NCI-H1105 treated with DMSO at 0.1 percent for 48 hours (cell line): ENCODE data around the gene OSER1.
"Not testable (repeated sequence)": the region's sequence is repeated elsewhere in the genome, so short reads cannot be mapped to it uniquely, and the experiment has no call there.

Experiments
- DNase-seq: peaks from one replicate; lab custom pipeline; 2025; lab: John Stamatoyannopoulos, UW

The OSER1 gene

DNA sequence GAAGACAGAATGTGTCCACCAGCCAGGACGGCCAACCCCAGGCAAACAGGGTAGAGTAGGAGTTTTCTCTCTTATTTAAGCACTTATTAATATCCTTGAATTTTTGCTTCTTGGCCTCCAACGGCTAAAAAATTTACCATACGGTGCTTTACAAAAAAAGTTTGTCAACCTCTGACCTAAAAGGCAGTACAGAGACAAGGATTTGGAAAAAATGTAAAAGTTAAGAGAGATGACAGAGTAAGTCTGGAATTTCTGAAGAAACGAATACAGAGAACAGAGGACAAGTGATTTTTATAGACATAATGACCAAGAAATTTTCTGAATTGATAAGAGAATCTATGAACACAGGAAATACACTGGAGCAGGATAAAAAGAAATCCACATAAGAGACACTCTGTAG, 10.2 kb downstream of the OSER1 start:
- no peak for DNase-seq

- no peak for DNase-seq
Measured at GRCh38 chr20:44199877-44200276, 10.7 kb downstream of the OSER1 start.

- no peak for DNase-seq
Measured at GRCh38 chr20:44198872-44199271, 11.7 kb downstream of the OSER1 start.

- no peak for DNase-seq
Measured at GRCh38 chr20:44196271-44196670, 14.3 kb downstream of the OSER1 start.

DNA sequence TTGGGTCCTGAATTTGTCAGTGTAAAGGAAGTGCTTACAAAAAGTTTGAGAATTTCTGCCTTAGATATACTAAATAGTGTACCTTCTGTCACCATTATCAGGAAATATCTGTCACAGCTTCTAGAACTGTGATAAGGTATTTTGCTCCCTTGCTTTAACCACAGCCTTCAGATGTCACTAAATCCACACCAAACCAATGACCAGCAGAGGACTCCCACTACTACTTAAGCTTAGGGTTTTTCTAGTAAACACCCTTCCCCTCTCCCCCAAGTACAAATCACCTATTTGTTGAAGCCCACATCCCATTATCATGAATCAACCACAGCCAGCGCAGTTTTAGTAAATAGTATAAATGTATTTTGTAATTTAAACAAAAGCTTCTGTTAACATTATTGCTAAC, 15.0 kb downstream of the OSER1 start:
- no peak for DNase-seq

DNA sequence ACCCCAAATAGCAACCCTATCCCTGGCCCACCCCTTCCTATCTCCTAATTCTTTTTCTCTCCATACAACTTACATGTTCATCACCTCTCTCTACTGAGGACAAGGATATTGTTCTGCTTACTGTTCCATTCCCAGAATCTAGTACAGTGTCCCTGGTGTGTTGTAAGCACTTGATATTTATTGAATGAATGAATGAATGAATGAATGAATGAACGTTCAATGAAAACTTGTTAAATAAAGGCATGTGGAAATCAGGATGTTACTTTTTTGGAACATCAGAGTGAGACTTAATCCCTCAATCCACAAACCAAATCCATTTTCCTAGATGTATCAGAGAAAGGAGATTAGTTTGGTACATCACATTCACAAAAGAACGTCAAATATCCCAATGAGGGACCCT, 16.8 kb downstream of the OSER1 start:
- DNase-seq: no peak

DNA sequence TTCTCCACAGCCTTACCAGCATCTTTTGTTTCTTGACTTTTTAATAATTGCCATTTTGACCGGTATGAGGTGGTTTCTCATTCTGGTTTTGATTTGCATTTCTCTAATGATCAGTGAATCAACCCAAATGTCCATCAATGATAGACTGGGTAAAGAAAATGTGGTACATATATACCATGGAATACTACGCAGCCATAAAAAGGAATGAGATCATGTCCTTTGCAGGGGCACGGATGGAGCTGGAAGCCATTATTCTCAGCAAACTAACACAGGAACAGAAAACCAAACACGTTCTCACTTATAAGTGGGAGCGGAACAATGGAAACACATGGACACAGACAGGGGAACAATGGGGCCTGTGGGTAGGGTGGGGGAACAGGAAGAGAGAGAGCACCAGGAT, 18.9 kb downstream of the OSER1 start:
- DNase-seq: not testable (repeated sequence)

- peak; percentile 58 for DNase-seq
Measured at GRCh38 chr20:44190197-44190852, 20.2 kb downstream of the OSER1 start.

- no peak for DNase-seq
Measured at GRCh38 chr20:44188752-44189151, 21.8 kb downstream of the OSER1 start.

- DNase-seq: no peak
Measured at GRCh38 chr20:44187772-44188709, 22.5 kb downstream of the OSER1 start.

- no peak for DNase-seq
Measured at GRCh38 chr20:44187054-44187771, 23.4 kb downstream of the OSER1 start, which contains the start of gene JPH2. TSS of gene JPH2 (minus strand) at chr20:44187188. CDS start at chr20:44186705, 483 bp downstream.

- no peak for DNase-seq
Measured at GRCh38 chr20:44186674-44187053, 23.9 kb downstream of the OSER1 start.

GRCh38 chr20:44186201-44186600, 24.4 kb downstream of the OSER1 start:
- no peak for DNase-seq

DNA sequence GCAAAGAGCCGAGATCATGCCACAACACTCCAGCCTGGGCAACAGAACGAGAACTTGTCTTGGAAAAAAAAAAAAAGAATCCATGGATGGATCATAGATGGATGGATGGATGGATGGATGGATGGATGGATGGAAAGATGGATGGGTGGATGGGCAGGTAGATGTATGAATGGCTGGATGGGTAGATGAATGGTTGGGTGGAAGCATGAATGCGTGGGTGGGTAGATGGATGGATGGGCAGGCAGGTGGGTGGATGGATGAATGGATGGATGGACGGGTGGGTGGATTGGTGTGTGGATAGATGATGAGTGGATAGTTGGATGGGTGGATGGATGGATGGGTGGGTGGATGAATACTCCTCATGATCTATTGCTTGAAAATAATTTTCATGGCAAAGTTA, 25.0 kb downstream of the OSER1 start:
- no peak for DNase-seq

DNA sequence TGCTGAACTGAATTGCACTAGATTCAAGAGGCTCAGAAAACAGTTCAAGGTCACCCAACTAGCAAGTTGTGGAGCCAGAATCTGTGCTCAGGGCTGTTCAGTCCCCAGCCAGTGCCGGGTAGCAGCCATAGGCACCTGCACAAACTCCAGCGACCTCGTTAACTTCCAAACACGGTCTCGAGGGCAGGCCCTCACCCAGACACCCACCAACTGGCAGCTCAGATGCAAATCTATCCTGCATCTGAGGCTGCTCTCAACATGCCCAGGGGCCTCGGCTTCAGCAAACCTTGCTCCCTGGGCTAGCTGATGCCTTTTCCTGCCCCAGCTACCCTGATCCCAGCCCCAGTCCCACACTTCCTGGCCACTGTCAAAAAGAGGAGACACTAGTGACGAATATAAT, 27.3 kb downstream of the OSER1 start:
- no peak for DNase-seq

GRCh38 chr20:44182863-44183262, 27.7 kb downstream of the OSER1 start:
- no peak for DNase-seq

GRCh38 chr20:44182135-44182765, 28.3 kb downstream of the OSER1 start:
- DNase-seq: no peak

DNA sequence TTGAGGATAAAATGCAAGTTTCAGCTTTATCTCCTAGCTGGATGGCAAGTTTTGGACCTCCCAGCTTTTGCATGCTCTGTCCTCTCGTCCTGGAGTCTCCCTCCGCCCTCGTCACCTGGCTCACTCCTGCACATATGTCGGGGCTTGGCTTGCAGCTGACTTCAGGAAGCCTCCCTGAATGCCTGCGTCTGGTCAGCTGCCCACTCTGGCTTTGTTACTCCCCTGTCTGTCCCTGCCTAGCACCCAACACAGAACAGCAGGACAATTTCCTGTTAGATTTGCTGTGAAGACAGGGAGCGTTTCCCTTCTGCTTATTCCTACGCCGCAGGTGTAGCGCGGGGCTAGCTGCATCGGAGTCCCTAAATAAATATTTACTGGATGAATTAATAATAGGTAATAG, 29.0 kb downstream of the OSER1 start:
- DNase-seq: no peak

- no peak for DNase-seq
Measured at GRCh38 chr20:44180814-44181213, 29.8 kb downstream of the OSER1 start.

DNA sequence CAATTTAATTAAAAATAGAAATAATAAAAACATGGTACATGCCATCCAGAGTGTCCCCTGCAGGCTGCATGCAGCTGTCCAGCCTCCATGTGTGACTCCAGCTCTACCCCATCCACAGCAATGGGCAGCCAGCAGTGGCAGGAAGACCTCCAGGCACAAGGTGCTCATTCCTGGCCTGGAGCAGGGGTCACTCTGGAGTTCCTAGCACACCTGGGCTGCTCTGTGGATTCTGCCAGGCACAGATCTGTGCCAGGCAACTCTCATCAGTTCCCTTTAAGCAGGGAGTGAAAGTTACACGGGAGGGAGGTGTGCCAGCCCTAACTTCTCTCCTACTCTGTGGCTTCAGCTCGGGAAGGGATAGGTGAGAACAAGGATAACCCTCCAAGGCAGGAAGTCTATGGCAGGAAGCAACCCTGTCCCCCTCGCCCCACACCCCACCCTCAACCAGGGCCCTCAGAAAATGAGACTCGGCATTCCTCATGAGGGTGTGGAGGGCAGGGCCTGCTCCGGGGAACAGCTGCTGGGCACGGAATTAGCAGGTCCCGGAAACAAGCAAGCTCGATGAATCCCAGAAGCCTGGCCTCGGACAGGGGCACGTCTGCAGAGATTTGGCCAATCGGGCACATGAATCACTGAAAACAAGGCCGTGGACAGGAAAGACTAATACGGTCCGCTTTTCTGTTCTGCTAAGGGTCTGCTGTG, 33.6 kb downstream of the OSER1 start:
- DNase-seq: no peak

- no peak for DNase-seq
Measured at GRCh38 chr20:44174996-44175765, 35.4 kb downstream of the OSER1 start.
